Measurements from ENCODE around the gene TC2N. TPM values are rescaled to one million over a fixed set of nuclear protein-coding genes. Genes with fewer than 3 reads are reported as not detected.

TC2N gene
- 46.1 and 48.1 TPM in 2 replicates for total RNA-seq

DNA sequence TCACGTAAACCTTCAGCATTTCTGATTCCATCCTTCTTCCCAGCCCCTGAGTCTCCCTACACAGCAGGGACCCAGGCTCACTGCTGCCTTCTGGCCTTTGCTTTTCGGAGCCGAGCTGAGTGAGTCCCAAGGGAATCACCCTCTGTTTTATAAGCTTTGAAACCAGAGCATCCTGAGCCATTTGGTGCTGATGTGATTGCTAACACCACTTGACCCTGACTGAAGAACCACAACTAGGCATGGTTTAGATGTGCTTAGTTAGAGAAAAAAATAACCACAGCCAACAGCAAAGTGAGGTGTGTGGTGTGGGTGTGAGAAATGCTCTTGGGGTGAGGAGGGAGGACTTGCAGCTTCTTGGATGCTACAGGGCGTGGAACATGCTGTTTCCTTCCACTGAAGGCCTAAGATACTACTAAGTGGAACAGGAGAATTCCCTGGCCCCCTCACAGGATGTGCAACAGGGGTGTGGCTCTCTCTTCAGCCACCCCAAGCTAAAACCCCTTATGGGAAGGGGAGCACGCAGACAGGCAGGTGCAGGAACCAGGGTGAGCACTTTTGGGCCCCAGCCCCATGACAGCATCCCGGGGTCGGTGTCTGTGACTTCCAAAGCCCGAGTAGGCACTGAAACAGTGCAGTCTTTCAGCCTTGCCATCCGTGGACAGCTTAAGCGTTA is at the start of gene TC2N:
Gene TC2N, minus strand, starts transcription at position 221 of the 673 bp plus-strand sequence. CDS start 53,767 bp downstream, outside the sequence.
- FAIRE-seq (no peak), DNase-seq (ENCODE audit: low read depth) (no peak)
- Histone ChIP-seq H3K36me3 (ENCODE audit: control insufficient read depth, insufficient read depth, low read length) (no peaks in the 10 kb centered on the region), H3K4me3 (ENCODE audit: low read depth, low read length) (no peak within 1 kb of the TSS), H3K27me3 (ENCODE audit: control insufficient read depth, insufficient read depth, low read length) (no peaks in the 10 kb centered on the region)
- no peak for TF ChIP-seq CTCF (IDR thresholded peaks at IDR 0.05; ENCODE audit: insufficient read depth, low read length, severe bottlenecking)

DNA sequence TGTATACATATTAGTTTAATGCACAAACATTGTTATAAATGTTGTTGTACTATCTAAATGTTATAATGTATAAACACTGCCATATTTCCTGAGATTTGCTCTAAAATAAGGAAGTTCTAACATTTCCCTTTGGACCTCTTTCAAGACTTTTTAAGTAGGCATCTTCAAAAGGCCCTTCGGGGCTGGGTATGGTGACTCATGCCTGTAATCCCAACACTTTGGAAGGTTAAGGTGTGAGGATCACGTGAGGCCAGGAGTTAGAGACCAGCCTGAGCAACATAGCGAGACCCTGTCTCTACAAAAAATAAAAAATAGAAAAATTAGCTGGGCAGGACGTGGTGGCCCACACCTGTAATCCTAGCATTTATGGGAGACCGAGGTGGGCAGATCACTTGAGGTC is 44.7 kb upstream of the TC2N start:
- Histone ChIP-seq H3K36me3 (ENCODE audit: control insufficient read depth, insufficient read depth, low read length) (no peaks in the 10 kb centered on the region), H3K27me3 (ENCODE audit: control insufficient read depth, insufficient read depth, low read length) (no peaks in the 10 kb centered on the region), H3K4me3 (ENCODE audit: low read depth, low read length) (no peak overlapping the region)
- peak; percentile 14 for DNase-seq (ENCODE audit: low read depth)
- FAIRE-seq, result no peak
- no peak for TF ChIP-seq CTCF (IDR thresholded peaks at IDR 0.05; ENCODE audit: insufficient read depth, low read length, severe bottlenecking)

GRCh38 chr14:91911474-91912032 is 44.2 kb upstream of the TC2N start:
- peak; percentile 60 for DNase-seq (ENCODE audit: low read depth)

DNA sequence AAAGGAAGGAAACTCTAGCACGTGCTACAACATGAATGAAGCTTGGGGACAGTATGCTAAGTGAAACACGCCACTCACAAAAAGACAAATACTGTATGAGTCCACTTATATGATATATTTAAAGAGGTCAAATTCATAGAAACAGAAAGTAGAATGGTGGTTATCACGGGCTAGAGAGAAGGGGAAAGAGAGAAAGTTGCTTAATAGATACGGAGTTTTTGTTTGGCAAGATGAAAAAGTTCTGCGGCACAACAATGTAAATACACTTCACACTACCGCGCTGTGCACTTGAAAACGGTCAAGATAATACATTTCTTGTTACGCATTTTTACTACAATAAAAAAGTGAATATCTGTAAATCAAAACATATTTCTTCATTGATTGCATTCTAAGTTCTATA is 42.9 kb upstream of the TC2N start:
- H3K4me3 ChIP-seq (ENCODE audit: low read depth, low read length), result no peak overlapping the region
- DNase-seq (ENCODE audit: low read depth), result no peak
- H3K27me3 ChIP-seq (ENCODE audit: control insufficient read depth, insufficient read depth, low read length), result no peaks in the 10 kb centered on the region
- no peak for FAIRE-seq
- H3K36me3 ChIP-seq (ENCODE audit: control insufficient read depth, insufficient read depth, low read length), result no peaks in the 10 kb centered on the region
- no peak for TF ChIP-seq CTCF (IDR thresholded peaks at IDR 0.05; ENCODE audit: insufficient read depth, low read length, severe bottlenecking)

More at GRCh38 chr14:91911474-91912032, 44.2 kb upstream of the TC2N start:
- H3K4me3 ChIP-seq (ENCODE audit: low read depth, low read length), result no peak overlapping the region
- no peak for FAIRE-seq
- no peaks in the 10 kb centered on the region for H3K27me3 ChIP-seq (ENCODE audit: control insufficient read depth, insufficient read depth, low read length)
- TF ChIP-seq CTCF (IDR thresholded peaks at IDR 0.05; ENCODE audit: insufficient read depth, low read length, severe bottlenecking), result peak; percentile 72
- H3K36me3 ChIP-seq (ENCODE audit: control insufficient read depth, insufficient read depth, low read length), result no peaks in the 10 kb centered on the region

- no peaks in the 10 kb centered on the region for H3K36me3 ChIP-seq (ENCODE audit: control insufficient read depth, insufficient read depth, low read length)
- DNase-seq (ENCODE audit: low read depth) (no peak), FAIRE-seq (no peak)
- H3K27me3 ChIP-seq (ENCODE audit: control insufficient read depth, insufficient read depth, low read length), result peaks cover 2% of the 10 kb centered on the region
- no peak for TF ChIP-seq CTCF (IDR thresholded peaks at IDR 0.05; ENCODE audit: insufficient read depth, low read length, severe bottlenecking)
- no peak overlapping the region for H3K4me3 ChIP-seq (ENCODE audit: low read depth, low read length)
Measured at GRCh38 chr14:91906374-91906773, 39.0 kb upstream of the TC2N start.
